GM19099 (cell line): ENCODE measurements around the gene SMU1.

Source experiments
- POLR2A ChIP-seq: IDR thresholded peaks from 3 replicates; pipeline ENCODE4 v1.6.1; 2011; ENCODE audit warnings: low read depth; ENCODE audit not compliant: insufficient read length; ENCODE audit errors: extremely low read depth

Gene SMU1

GRCh38 chr9:33092634-33093033, 16.2 kb upstream of the SMU1 start:
- no peak for TF ChIP-seq POLR2A

DNA sequence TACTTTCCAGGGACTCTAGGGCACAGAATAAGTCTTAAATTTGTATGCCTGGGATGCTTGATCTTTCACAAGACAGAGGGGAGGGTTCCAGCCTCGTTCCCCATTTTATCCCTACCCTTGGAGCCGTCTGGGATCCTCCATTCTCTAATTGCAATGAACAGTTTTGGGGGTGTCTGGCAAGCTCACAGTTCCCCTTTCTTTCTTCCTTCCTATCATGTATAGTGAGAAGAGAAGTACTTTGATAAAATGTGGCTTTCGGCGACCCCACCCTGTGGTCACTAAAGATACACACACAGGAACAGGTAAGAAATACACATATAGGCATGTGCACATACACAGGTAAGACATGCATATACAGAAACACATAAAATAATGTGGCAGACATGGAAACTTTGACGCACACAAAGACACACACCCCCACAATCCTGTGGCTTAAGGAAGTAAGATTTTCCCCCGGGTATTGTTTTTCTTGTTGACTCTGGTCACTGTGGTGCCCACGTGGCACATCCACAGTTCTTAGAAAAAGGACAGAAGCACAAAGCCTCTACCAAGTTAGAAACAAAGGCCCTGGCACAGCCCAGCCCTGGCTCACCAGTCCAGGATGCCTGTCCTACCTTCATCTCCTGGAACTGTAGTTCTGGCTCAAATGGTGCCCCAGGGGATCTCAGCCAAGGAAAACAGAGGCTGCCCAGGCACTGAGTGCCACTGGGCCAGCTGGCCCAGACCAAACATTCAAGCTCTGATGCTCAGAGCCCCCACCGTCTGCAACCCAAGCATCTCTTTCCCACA, 6.3 kb upstream of the SMU1 start:
- TF ChIP-seq POLR2A: no peak

DNA sequence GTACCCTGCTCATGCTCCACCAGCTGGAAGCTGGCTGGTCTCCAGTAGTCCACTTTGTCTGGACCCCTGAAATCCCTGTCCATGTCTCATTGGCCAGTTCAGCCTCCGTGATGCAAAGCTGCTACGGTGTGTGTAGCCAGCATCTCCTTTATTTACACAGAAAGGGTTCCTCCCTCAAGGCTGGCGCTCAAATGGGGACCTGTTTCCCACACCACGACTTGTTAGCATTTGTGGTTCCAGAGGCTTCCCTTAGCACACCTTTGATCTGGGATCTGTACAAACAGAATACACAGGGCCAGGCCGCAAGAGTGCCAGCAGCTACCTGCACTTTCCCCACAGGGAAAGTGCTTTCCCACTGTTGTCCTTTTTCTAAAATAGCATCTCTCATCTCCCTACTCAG, 5.7 kb upstream of the SMU1 start:
- no peak for TF ChIP-seq POLR2A

- peak; percentile 21 for TF ChIP-seq POLR2A
Measured at GRCh38 chr9:33081128-33081851, 4.8 kb upstream of the SMU1 start.

DNA sequence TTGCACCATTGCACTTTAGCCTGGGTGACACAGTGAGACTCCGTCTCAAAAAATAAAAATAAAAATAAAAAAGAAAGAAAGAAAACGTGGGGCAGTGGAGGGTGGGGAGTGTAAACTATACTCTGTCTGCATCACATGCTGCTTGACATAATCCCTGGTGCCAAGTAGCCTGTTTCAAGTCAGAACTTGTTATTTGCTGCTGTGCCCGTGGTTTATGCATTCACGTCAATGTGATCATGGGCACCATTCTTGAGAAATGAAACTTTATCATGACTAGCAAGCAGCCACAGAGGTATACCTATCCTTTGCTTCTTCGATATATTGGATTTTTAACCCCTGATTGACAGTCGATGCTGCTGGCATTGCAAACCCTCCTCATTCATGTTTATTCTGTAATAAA, 4.1 kb upstream of the SMU1 start:
- TF ChIP-seq POLR2A: no peak

- no peak for TF ChIP-seq POLR2A
Measured at GRCh38 chr9:33068991-33069390, 7.5 kb downstream of the SMU1 start.

GRCh38 chr9:33065157-33066076, 11.1 kb downstream of the SMU1 start:
- no peak for TF ChIP-seq POLR2A

- TF ChIP-seq POLR2A: no peak
Measured at GRCh38 chr9:33051144-33051543, 25.3 kb downstream of the SMU1 start.

GRCh38 chr9:33049680-33050361, 26.7 kb downstream of the SMU1 start:
- TF ChIP-seq POLR2A: no peak

DNA sequence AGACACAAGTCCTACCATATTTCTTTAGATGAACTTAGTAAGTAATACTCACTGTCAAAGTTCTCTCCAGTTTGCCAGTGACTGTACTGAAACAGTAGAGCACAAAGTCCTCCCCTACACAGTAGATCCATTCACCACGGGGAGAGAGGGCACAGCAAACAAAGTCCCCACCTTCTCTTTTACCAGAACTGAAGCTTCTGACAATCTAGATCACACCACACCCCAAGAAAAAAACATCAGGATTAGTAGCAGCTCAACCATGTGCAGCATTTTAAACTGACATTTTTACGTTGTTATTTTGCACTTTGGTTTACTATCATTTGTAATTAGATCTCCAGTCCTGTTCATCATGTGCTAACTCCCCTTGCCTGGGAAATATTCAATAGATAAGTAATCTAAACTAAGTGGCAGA, 28.4 kb downstream of the SMU1 start:
- TF ChIP-seq POLR2A: no peak

- TF ChIP-seq POLR2A: no peak
Measured at GRCh38 chr9:33046061-33046460, 30.4 kb downstream of the SMU1 start.

GRCh38 chr9:33044677-33045282, 31.7 kb downstream of the SMU1 start:
- no peak for TF ChIP-seq POLR2A

- peak; percentile 18 for TF ChIP-seq POLR2A
Measured at GRCh38 chr9:33044162-33044673, 32.3 kb downstream of the SMU1 start.

DNA sequence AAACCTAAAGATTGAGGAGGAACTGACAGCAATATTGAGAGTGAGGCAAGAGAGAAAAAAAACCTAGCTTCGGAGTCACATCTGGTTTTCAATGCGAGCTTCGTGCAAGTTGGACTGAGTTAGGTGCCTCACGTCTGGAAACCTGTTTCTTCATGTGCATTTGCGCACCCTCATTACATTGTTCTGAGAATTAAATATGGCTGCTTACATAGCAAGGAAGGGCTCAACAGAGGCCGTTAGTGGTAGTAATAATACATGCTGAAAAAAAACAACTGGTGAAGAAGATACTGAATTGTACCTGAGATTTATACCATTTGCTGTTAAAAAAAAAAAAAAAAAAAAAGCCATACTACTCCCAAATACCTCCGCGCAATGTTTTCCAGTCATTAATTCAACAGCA, 32.8 kb downstream of the SMU1 start:
- no peak for TF ChIP-seq POLR2A
